Stimulated activated CD8-positive, alpha-beta memory T cell treated with anti-CD3 and anti-CD28 coated beads, Interleukin-4, amount 100 ng/mL, for 24 hours (primary cell): Measurements from ENCODE around the gene PPP2R5B.
"Not testable (repeated sequence)": the region's sequence is repeated elsewhere in the genome, so short reads cannot be mapped to it uniquely, and the experiment has no call there.

ENCODE experiments used
- DNase-seq: peaks from one replicate; pipeline ENCODE4 v3.0.0-alpha.2; 2020; ENCODE audit warnings: low read depth

Gene PPP2R5B

DNA sequence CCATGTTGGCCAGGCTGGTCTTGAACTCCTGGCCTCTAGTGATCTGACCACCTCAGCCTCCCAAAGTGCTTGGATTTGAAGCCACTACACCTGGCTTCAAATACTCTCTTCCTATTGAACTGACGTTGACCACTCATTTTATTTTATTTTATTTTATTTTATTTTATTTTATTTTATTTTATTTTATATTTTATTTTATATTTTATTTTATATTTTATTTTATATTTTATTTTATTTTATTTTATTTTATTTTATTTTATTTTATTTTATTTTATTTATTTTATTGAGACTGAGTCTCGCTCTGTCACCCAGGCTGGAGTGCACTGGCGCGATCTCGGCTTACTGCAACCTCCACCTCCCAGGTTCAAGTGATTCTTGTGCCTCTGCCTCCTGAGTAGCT, 58.9 kb downstream of the PPP2R5B start:
- not testable (repeated sequence) for DNase-seq
